ENCODE results near the gene SCLT1.

SCLT1 gene

GRCh38 chr4:128961405-128961804, 131.9 kb downstream of the SCLT1 start:
- Histone ChIP-seq H3K9ac (ENCODE audit: low read length) (no peak overlapping the region), H3K9me3 (replicated peaks; ENCODE audit: insufficient read depth, low read length) (no peaks in the 10 kb centered on the region), H3K36me3 (replicated peaks; ENCODE audit: insufficient read depth, low read length) (no peaks in the 10 kb centered on the region), H3K4me2 (ENCODE audit: low read depth, low read length) (no peak overlapping the region), H2AFZ (ENCODE audit: low read length) (no peak overlapping the region), H3K4me3 (ENCODE audit: low read length) (no peak overlapping the region), H4K20me1 (ENCODE audit: insufficient read depth, low read length) (no peaks in the 10 kb centered on the region), H3K79me2 (ENCODE audit: low read length) (no peaks in the 10 kb centered on the region), H3F3A (ENCODE audit: insufficient read depth, low read length) (no peaks in the 10 kb centered on the region), H3K27me3 (replicated peaks; ENCODE audit: insufficient read depth, low read length) (no peaks in the 10 kb centered on the region), H3K4me1 (ENCODE audit: low read length) (no peaks in the 10 kb centered on the region), H3K27ac (ENCODE audit: low read length) (no peak overlapping the region), H3K9me2 (replicated peaks; ENCODE audit: insufficient read depth, low read length) (no peaks in the 10 kb centered on the region)
- DNase-seq, result no peak
- no peak for TF ChIP-seq EZH2phosphoT487 (IDR thresholded peaks at IDR 0.05; ENCODE audit: low read length)

- Histone ChIP-seq H3K27me3 (replicated peaks; ENCODE audit: insufficient read depth, low read length) (no peaks in the 10 kb centered on the region), H4K20me1 (ENCODE audit: insufficient read depth, low read length) (no peaks in the 10 kb centered on the region), H3K4me2 (ENCODE audit: low read depth, low read length) (no peak overlapping the region), H3K36me3 (replicated peaks; ENCODE audit: insufficient read depth, low read length) (no peaks in the 10 kb centered on the region), H3K4me3 (ENCODE audit: low read length) (no peak overlapping the region), H3K9ac (ENCODE audit: low read length) (no peak overlapping the region), H3F3A (ENCODE audit: insufficient read depth, low read length) (no peaks in the 10 kb centered on the region), H2AFZ (ENCODE audit: low read length) (no peak overlapping the region), H3K27ac (ENCODE audit: low read length) (no peak overlapping the region), H3K79me2 (ENCODE audit: low read length) (no peaks in the 10 kb centered on the region), H3K4me1 (ENCODE audit: low read length) (no peaks in the 10 kb centered on the region), H3K9me3 (replicated peaks; ENCODE audit: insufficient read depth, low read length) (no peaks in the 10 kb centered on the region), H3K9me2 (replicated peaks; ENCODE audit: insufficient read depth, low read length) (no peaks in the 10 kb centered on the region)
- no peak for DNase-seq
- no peak for TF ChIP-seq EZH2 (optimal IDR thresholded peaks at IDR 0.05; ENCODE audit: low read depth, low read length)
- no peak for TF ChIP-seq EZH2phosphoT487 (IDR thresholded peaks at IDR 0.05; ENCODE audit: low read length)
- TF ChIP-seq CTCF (IDR thresholded peaks at IDR 0.05; ENCODE audit: low read length), result no peak
Measured at GRCh38 chr4:128958194-128958593, 135.1 kb downstream of the SCLT1 start.

GRCh38 chr4:128957459-128957858, 135.9 kb downstream of the SCLT1 start:
- TF ChIP-seq EZH2phosphoT487 (IDR thresholded peaks at IDR 0.05; ENCODE audit: low read length), result no peak
- TF ChIP-seq EZH2 (optimal IDR thresholded peaks at IDR 0.05; ENCODE audit: low read depth, low read length), result no peak
- no peak for TF ChIP-seq CTCF (IDR thresholded peaks at IDR 0.05; ENCODE audit: low read length)
- H3K9me3 ChIP-seq (replicated peaks; ENCODE audit: insufficient read depth, low read length), result no peaks in the 10 kb centered on the region
- H3F3A ChIP-seq (ENCODE audit: insufficient read depth, low read length), result no peaks in the 10 kb centered on the region
- no peak overlapping the region for H3K4me2 ChIP-seq (ENCODE audit: low read depth, low read length)
- H3K27ac ChIP-seq (ENCODE audit: low read length), result no peak overlapping the region
- no peak overlapping the region for H3K4me3 ChIP-seq (ENCODE audit: low read length)
- no peaks in the 10 kb centered on the region for H3K79me2 ChIP-seq (ENCODE audit: low read length)
- no peak overlapping the region for H2AFZ ChIP-seq (ENCODE audit: low read length)
- H3K9me2 ChIP-seq (replicated peaks; ENCODE audit: insufficient read depth, low read length), result no peaks in the 10 kb centered on the region
- no peaks in the 10 kb centered on the region for H4K20me1 ChIP-seq (ENCODE audit: insufficient read depth, low read length)
- no peaks in the 10 kb centered on the region for H3K4me1 ChIP-seq (ENCODE audit: low read length)
- no peak overlapping the region for H3K9ac ChIP-seq (ENCODE audit: low read length)
- H3K27me3 ChIP-seq (replicated peaks; ENCODE audit: insufficient read depth, low read length), result no peaks in the 10 kb centered on the region
- no peaks in the 10 kb centered on the region for H3K36me3 ChIP-seq (replicated peaks; ENCODE audit: insufficient read depth, low read length)
- no peak for DNase-seq

GRCh38 chr4:128955751-128956150, 137.6 kb downstream of the SCLT1 start:
- DNase-seq, result no peak
- H3F3A ChIP-seq (ENCODE audit: insufficient read depth, low read length), result no peaks in the 10 kb centered on the region
- H3K4me3 ChIP-seq (ENCODE audit: low read length), result no peak overlapping the region
- H4K20me1 ChIP-seq (ENCODE audit: insufficient read depth, low read length), result no peaks in the 10 kb centered on the region
- H3K9ac ChIP-seq (ENCODE audit: low read length), result no peak overlapping the region
- no peaks in the 10 kb centered on the region for H3K27me3 ChIP-seq (replicated peaks; ENCODE audit: insufficient read depth, low read length)
- no peak for TF ChIP-seq CTCF (IDR thresholded peaks at IDR 0.05; ENCODE audit: low read length)
- no peak for TF ChIP-seq EZH2 (optimal IDR thresholded peaks at IDR 0.05; ENCODE audit: low read depth, low read length)
- no peak for TF ChIP-seq EZH2phosphoT487 (IDR thresholded peaks at IDR 0.05; ENCODE audit: low read length)
- no peaks in the 10 kb centered on the region for H3K9me3 ChIP-seq (replicated peaks; ENCODE audit: insufficient read depth, low read length)
- H3K4me2 ChIP-seq (ENCODE audit: low read depth, low read length), result no peak overlapping the region
- no peak overlapping the region for H2AFZ ChIP-seq (ENCODE audit: low read length)
- H3K79me2 ChIP-seq (ENCODE audit: low read length), result no peaks in the 10 kb centered on the region
- H3K27ac ChIP-seq (ENCODE audit: low read length), result no peak overlapping the region
- no peaks in the 10 kb centered on the region for H3K9me2 ChIP-seq (replicated peaks; ENCODE audit: insufficient read depth, low read length)
- no peaks in the 10 kb centered on the region for H3K36me3 ChIP-seq (replicated peaks; ENCODE audit: insufficient read depth, low read length)
- H3K4me1 ChIP-seq (ENCODE audit: low read length), result no peaks in the 10 kb centered on the region
